Mucosa of gallbladder (tissue), 1 donor: ENCODE data around the gene PSMD11. TPM values are rescaled to one million over a fixed set of nuclear protein-coding genes. Genes with fewer than 3 reads are reported as not detected.
"Not testable (repeated sequence)": the region's sequence is repeated elsewhere in the genome, so short reads cannot be mapped to it uniquely, and the experiment has no call there.

Experiments used
- DNase-seq: peaks from one replicate; pipeline ENCODE4 v3.0.0-alpha.2; 2020; ENCODE audit warnings: low spot score
- total RNA-seq: library from RNA; stranded (reverse); gene quantifications from one replicate; pipeline ENCODE4 v1.2.1, GENCODE V29; 2021
- donor health status: DM: no; HTN: no; CAD: no.

PSMD11 gene
- 61.7 TPM for total RNA-seq

- DNase-seq, result peak; percentile 96
Measured at GRCh38 chr17:32444301-32445073, at the start of gene PSMD11. Gene PSMD11 (plus strand): TSS chr17:32444510. CDS start chr17:32444524, 14 bp downstream.

DNA sequence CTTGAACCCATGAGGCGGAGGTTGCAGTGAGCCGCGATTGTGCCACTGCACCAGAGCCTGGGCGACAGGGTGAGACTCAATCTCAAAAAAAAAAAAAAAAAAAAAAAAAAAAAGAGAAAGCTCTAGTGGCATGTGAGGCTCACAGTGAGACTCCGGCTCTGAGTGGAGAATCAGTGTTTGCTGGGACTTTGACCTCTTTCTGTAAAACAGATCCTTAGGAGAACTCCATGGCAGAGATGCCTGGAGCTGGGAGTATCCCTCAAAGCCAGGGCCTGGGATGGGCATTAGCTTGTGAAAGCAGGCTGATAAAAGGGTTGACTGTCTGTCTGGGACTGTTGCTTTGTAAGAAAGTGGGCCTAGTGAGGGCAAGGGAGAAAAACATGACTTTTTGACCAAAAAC lies 48.0 kb upstream of the PSMD11 start:
- peak; percentile 12 for DNase-seq

DNA sequence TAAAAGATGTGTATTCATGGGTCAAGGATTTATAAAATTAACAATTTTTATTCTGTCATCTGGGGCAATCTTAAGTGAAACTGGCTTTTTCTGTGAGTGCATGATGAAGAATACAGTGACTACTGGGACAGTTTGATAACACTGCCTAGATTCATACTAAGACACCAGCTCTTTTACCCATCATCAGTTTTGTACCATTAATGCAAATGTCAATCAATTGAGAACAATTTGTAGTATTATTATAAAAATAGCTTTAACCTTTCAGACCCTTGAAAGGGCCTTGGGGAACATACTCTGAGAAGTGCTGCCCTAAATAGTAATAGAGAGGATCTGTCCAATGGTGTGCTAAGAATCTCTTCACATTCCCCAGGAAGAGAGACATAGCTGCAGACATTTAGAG lies 45.4 kb upstream of the PSMD11 start:
- DNase-seq, result no peak

DNA sequence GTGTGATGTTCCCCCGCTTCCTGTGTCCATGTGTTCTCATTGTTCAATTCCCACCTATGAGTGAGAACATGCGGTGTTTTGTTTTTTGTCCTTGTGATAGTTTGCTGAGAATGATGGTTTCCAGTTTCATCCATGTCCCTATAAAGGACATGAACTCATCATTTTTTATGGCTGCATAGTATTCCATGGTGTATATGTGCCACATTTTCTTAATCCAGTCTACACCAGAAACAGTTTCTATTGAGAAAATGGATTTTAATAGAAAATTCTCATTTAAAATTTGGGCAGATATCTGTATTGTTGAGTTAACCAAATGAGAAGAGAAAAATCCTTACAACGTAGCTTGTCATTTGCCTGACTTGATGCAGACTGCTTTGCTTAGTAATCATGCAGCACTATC lies 34.2 kb upstream of the PSMD11 start:
- not testable (repeated sequence) for DNase-seq

DNA sequence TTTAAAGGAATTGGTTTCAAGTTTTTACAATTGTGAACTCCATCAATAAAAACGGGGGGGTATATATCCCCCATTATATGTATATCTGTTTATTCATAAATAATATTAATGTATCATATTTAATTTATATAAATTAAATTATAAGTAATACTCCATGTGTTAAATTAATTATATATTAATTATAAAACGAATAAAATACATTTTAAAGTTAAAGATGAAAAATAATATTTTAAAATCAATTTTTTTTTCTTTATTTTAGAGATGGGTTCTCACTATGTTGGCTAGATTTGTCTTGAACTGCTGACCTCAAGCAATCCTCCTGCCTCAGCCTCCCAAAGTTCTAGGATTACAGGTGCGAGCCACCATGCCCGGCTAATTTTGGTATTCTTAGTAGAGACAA lies 17.4 kb upstream of the PSMD11 start:
- DNase-seq, result no peak

- DNase-seq, result no peak
Measured at GRCh38 chr17:32429598-32429997, 14.7 kb upstream of the PSMD11 start.

DNA sequence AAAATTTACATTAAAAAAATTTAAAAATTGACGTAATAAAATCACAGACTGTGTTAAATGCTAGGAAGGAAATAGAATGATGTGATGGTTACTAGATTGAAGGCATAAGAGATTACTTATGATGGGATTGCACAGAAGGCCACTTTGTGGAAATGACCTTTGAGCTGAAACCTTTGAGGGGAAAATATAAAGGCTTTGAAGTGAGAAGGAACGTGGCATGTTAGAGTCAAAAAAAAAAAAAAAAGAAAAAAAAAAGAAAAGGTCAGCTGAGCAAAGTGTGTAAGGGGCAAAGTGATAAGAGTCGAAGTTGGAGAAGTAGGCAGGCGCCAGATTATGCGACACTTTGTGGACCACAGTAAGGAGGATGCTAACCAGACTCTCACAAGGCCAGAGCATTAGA lies 3.6 kb upstream of the PSMD11 start:
- no peak for DNase-seq

DNA sequence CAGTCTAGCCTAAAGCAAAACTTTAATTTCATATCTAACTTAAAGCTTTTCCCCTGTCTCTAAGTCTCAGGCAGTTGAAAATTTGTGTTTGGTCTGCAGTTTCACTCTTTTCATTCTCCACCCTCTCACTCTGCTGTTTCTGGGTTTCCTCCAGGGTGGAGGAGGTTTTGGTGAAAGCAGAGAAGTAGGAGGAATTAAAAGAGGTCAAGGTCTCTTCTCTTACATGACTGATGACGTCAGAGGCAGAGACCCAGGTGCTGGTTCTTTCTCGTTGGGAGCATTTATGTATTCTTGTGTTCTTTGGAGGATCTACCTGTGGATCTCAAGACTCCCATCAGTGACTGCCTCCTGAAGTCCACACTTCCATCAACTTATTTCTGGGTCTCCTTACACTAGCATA lies 2.4 kb upstream of the PSMD11 start:
- DNase-seq, result no peak

GRCh38 chr17:32443827-32444300 lies 446 bp upstream of the PSMD11 start:
- no peak for DNase-seq

- DNase-seq, result peak; percentile 14
Measured at GRCh38 chr17:32445074-32445415, 735 bp downstream of the PSMD11 start.

DNA sequence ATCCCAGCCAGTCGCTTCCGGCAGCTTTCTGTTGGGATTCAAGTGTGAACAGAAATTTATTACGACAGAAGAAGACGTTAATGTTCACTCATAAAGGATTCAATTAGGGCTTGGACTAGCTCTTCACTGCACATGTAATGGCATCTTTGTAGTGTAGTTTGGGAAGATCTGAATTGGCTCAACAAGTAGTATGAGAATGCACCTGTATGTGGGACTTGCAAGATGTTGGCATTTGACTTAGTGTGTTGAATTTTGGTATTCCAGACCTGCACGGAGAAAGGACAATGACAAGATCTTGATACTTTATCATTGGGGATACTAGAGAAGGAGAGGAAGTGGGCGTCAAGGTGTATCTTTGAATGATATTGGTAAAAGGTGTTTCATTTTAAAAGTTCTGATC lies 1.2 kb downstream of the PSMD11 start:
- DNase-seq, result no peak

GRCh38 chr17:32445971-32446370 lies 1.7 kb downstream of the PSMD11 start:
- DNase-seq, result no peak

DNA sequence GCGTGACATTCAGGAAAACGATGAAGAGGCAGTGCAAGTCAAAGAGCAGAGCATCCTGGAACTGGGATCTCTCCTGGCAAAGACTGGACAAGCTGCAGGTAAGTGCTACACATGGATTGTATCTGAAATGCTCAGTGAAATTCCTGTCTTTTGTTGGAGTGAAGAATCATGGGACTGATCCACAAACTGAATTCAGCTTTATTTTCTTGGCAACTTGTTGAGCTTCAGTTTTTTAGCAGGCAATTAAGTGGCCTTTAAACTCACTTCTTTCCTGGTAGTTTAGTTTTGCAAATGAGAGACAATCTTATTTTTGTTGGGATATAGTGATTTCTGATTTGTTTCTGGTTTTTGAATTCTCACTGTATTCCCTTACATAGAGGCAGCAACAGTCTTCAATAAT lies 2.6 kb downstream of the PSMD11 start:
- no peak for DNase-seq

GRCh38 chr17:32449963-32450362 lies 5.7 kb downstream of the PSMD11 start:
- DNase-seq, result no peak

- not testable (repeated sequence) for DNase-seq
Measured at GRCh38 chr17:32450379-32450778, 6.1 kb downstream of the PSMD11 start.

DNA sequence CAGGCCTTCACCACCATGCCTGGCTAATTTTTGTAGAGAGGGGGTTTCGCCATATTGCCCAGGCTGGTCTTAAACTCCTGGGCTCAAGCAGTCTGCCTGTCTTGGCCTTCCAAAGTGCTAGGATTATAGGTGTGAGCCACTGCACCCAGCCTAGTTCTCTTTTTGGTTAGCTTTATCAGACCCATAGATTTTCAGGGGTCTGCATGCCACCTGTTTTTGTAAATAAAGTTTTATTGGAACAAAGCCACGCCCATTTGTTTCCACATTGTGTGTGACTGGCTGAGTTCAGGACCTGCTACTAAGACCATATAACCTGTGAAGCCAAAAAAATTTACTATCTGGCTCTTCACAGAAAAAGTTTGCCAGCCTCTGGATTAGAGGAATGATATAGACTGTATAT lies 7.6 kb downstream of the PSMD11 start:
- DNase-seq, result no peak

GRCh38 chr17:32452281-32452680 lies 8.0 kb downstream of the PSMD11 start:
- DNase-seq, result no peak

DNA sequence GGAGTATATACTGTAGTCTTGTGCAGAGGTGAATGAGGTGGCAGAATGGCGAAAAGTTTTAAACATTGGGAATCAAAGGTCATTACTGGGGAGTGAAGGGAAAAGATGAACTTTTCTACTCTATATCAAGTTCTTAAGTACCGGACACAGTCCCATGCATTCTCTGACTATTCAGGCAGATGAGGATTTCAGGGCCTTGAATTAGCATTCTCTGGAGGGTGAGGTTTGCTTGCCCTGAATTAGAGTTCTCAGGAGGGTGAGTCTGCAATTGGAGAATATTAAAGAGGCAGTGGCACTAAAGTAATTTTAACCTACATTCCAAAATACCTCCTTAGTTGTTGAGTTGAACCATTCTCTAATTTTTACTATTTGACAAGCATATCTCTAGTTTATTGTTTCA lies 9.1 kb downstream of the PSMD11 start:
- DNase-seq, result no peak

GRCh38 chr17:32458371-32458770 lies 14.1 kb downstream of the PSMD11 start:
- DNase-seq, result no peak

DNA sequence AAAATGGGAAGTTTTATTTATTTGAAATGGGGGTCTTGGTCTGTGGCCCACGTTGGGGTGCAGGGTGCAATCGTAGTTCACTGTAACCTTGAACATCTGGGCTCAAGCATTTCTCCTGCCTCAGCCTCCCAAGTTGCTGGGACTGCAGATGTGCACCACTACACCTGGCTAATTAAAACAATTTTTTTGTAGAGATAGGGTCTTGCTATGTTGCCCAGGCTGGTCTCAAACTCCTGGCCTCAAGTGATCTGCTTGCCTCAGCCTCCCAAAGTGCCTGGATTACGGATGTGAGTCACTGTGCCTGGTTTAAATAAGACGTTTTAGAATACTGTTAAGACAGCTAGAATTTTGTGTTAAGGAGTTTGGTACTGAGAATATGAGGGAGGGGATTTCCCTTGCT lies 15.7 kb downstream of the PSMD11 start:
- DNase-seq, result no peak

DNA sequence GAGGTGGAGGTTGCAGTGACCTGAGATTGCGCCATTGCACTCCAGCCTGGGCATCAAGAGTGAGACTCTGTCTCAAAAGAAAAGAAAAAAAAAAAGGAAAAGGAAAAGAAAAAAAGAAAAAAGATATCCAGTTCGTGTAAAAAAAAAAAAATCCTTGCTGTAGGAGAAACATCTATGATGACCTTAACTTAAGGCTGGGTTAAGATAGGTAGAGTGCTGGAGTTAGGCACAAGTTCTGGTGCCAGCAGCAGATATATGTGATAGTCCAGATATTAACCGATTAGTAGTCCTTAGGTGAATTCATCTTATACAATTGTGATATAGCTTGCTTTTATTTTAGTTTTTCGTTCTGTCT lies 17.2 kb downstream of the PSMD11 start:
- no peak for DNase-seq

- peak; percentile 46 for DNase-seq
Measured at GRCh38 chr17:32461853-32462617, 17.7 kb downstream of the PSMD11 start.

DNA sequence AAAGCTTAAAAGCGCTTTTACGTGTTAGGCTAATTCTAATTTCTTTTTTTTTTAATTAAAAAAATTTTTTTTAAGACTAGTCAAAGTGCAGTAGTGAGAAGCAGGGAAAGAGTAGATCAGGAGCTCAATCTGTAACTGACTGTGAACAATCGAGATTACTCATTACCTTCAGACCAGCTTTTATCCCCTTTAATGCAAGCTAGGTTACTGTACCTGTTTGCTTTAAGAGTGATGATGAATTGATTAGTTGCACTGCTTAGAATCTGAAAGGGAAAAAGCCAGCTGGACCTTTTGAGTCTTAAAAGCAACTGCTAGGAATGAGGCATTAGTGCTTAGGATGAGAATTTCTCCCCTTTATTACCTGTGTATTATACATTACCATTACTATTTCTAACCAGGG lies 19.0 kb downstream of the PSMD11 start:
- DNase-seq, result no peak
